ENCODE results near the gene TXNRD3.

The TXNRD3 gene

GRCh38 chr3:126557415-126557745, 97.5 kb downstream of the TXNRD3 start:
- H3K27ac ChIP-seq (ENCODE audit: low read depth, low read length) = no peak overlapping the region
- H3K4me2 ChIP-seq (ENCODE audit: low read length) = no peak overlapping the region
- no peaks in the 10 kb centered on the region for H3F3A ChIP-seq (ENCODE audit: control insufficient read depth, insufficient read depth)
- no peak overlapping the region for H3K4me3 ChIP-seq (ENCODE audit: low read length)
- 0 out of 2 replicates have a peak, but pooled peaks cover 7% of the 10 kb centered on the region for H3K27me3 ChIP-seq (ENCODE audit: control insufficient read depth, low read length)
- TF ChIP-seq EZH2phosphoT487 (IDR thresholded peaks at IDR 0.05; ENCODE audit: borderline replicate concordance, low read length) = no peak
- no peak for TF ChIP-seq CTCF (IDR thresholded peaks at IDR 0.05; ENCODE audit: low read depth, low read length, poor library complexity, severe bottlenecking)
- H3K36me3 ChIP-seq (ENCODE audit: control insufficient read depth, low read length) = no peaks in the 10 kb centered on the region
- H4K20me1 ChIP-seq (ENCODE audit: control insufficient read depth, insufficient read depth, low read depth, low read length) = no peaks in the 10 kb centered on the region
- no peaks in the 10 kb centered on the region for H3K9me2 ChIP-seq (replicated peaks; ENCODE audit: control insufficient read depth, low read length)
- no peaks in the 10 kb centered on the region for H3K4me1 ChIP-seq (ENCODE audit: control insufficient read depth, low read length)
- H3K79me2 ChIP-seq (ENCODE audit: control insufficient read depth, low read length) = no peaks in the 10 kb centered on the region
- no peaks in the 10 kb centered on the region for H3K9me3 ChIP-seq (ENCODE audit: control insufficient read depth, insufficient read depth, low read length)

Data from DOHH2 (cell line).